Activated CD8-positive, alpha-beta memory T cell treated with anti-CD3 and anti-CD28 coated beads for 48 hours (primary cell): ENCODE data around the gene TP63.

ENCODE experiments used
- DNase-seq, 3 experiments: peaks; one replicate each; pipeline ENCODE4 v3.0.0-alpha.2; 2020; ENCODE audit warnings: low read depth in 2 of 3, low spot score in 2 of 3

The TP63 gene

GRCh38 chr3:189848395-189849040 lies 217.3 kb downstream of the TP63 start:
- DNase-seq, result no peak

GRCh38 chr3:189849262-189849661 lies 218.1 kb downstream of the TP63 start:
- DNase-seq, result no peak

- DNase-seq, result no peak
These were observed 220.5 kb downstream of the TP63 start for GRCh38 chr3:189851682-189852081.

GRCh38 chr3:189853906-189854305 lies 222.7 kb downstream of the TP63 start:
- no peak for DNase-seq

GRCh38 chr3:189860296-189860695 lies 229.1 kb downstream of the TP63 start:
- DNase-seq, result no peak

GRCh38 chr3:189862385-189862998 lies 231.3 kb downstream of the TP63 start:
- DNase-seq, result no peak

- DNase-seq, result no peak
These were observed 231.8 kb downstream of the TP63 start for GRCh38 chr3:189863031-189863430.

- DNase-seq, result no peak
These were observed 236.9 kb downstream of the TP63 start for GRCh38 chr3:189868061-189868460.

GRCh38 chr3:189869165-189869564 lies 238.0 kb downstream of the TP63 start:
- DNase-seq, result no peak

- no peak for DNase-seq
These were observed 240.2 kb downstream of the TP63 start for GRCh38 chr3:189871418-189871817.

- DNase-seq, result no peak
These were observed 252.0 kb downstream of the TP63 start for GRCh38 chr3:189883113-189883753.

- no peak for DNase-seq
These were observed 259.3 kb downstream of the TP63 start for GRCh38 chr3:189890496-189890895.

- no peak for DNase-seq
These were observed 265.3 kb downstream of the TP63 start for GRCh38 chr3:189896533-189896932.

GRCh38 chr3:189897406-189897805 lies 266.2 kb downstream of the TP63 start:
- no peak for DNase-seq

GRCh38 chr3:189898559-189899153 lies 267.5 kb downstream of the TP63 start:
- DNase-seq, result no peak

- DNase-seq, result no peak
These were observed 268.0 kb downstream of the TP63 start for GRCh38 chr3:189899186-189899585.

GRCh38 chr3:189900578-189900977 lies 269.4 kb downstream of the TP63 start:
- DNase-seq, result no peak

GRCh38 chr3:189901481-189901880 lies 270.3 kb downstream of the TP63 start:
- DNase-seq, result no peak

- DNase-seq, result no peak
These were observed 271.3 kb downstream of the TP63 start for GRCh38 chr3:189902230-189903186.

- no peak for DNase-seq
These were observed 272.5 kb downstream of the TP63 start for GRCh38 chr3:189903562-189904250.
